Glomerular endothelial cell (primary cell): Measurements from ENCODE around the gene MPST. TPM values are rescaled to one million over a fixed set of nuclear protein-coding genes. Genes with fewer than 3 reads are reported as not detected.

Experiments used
- DNase-seq: peaks from one replicate; pipeline ENCODE4 v3.0.0-alpha.2; 2011; ENCODE audit warnings: low read depth, low spot score; ENCODE audit errors: extremely low read depth
- total RNA-seq: library from RNA; depleted of rRNA; stranded (reverse); fragments of >200 nt; gene quantifications from 2 replicates; pipeline ENCODE4 v1.2.3, GENCODE V29; 2015

The MPST gene
- total RNA-seq, 1 donor from 2014 or later = 165 TPM

DNA sequence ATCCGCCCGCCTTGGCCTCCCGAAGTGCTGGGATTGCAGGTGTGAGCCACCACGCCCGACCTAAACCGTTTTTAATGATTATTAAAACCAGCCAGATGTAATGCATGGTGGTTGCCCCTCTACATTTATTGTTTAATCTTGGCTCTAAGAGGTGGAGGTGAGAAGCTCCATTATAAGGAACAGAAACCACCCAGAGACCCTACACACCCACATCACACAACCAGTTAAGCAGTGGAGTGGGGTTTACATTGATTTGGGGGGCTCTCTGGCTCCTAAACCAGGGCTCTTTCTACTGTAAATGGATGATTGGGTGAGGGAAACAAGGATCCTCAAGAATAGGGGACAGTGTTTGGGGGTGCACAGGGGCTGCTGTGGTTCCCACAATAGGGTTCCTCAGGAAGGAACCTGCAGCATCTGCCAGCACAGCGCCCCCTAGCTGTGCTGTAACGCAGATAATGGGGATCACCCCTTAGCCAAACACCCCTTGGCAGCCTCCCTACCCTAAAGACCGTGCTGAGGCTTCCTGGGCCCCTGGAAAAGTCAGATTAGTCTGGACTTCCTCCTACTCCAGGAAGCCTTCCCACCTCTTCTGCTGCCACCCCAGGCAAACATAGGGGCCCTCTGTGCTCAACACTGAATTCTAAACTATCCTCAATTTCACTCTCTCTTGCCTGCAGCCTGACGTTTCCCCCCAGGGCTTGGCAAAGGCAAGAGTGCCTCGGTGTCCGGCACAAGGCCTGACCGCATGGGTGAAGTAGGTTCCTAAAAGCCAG, 2.4 kb downstream of the MPST start:
- no peak for DNase-seq

DNA sequence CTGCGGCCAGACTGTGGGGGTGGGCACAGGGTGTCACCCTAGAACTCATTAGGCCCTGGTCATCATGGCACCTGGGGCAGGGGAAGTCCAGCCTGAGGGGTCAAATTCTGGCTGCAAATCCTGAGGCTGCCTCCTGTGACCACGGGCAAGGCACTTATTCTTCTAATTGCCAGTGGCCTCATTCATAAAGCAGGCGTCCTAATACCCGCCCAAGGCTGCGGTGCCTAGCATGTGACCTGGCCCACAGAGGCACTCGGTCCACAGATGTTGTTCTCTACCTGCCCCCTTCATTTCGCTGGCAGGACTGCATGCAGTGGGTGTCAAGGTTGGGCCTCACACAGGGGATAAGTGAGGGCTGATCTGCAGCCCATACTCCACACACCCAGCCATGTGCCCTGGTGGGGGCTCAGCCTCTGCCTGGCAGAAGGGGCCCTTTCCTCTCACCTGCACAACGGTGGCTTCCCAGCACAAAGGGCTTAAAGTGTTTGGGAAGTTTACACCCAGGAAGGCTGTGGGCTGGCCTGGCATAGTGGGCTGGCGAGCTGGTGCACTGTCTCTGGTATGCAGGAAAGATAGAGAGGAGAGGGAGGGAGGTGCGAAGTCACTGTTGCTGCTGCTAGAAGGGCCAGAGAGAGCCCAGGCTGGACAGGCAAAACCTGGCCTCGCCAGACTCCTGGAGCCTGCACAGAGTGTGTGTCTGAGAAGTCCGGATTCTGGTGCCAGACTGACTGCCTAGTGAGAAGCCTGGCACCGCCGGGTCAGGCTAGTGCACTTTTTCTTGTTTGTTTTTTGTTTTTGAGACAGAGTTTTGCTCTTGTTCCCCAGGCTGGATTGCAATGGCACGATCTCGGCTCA, 3.2 kb downstream of the MPST start:
- DNase-seq = no peak

DNA sequence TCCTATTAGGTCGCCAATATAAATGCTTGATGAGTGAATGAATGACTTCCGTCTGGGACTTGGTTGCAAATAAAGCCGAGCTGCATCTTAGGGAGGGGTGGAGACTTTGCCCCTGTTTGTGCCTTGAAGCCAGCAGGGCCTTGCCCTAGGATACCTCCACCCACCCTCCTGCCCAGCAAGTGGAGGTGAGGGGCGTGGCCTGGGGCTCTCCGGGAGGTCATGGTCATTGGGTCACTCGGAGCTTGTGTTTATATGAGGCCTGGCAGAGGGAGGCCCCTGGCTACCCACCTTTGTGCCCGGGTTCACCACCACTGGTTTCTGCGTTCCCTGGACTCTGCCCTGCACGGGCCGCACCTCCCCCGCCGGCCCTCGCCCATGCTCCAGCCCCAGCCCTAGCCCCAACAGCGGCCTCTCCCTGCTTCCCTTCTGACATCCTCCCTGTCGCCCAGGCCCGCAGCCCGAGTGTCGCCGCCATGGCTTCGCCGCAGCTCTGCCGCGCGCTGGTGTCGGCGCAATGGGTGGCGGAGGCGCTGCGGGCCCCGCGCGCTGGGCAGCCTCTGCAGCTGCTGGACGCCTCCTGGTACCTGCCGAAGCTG, 4.3 kb downstream of the MPST start:
- no peak for DNase-seq

DNA sequence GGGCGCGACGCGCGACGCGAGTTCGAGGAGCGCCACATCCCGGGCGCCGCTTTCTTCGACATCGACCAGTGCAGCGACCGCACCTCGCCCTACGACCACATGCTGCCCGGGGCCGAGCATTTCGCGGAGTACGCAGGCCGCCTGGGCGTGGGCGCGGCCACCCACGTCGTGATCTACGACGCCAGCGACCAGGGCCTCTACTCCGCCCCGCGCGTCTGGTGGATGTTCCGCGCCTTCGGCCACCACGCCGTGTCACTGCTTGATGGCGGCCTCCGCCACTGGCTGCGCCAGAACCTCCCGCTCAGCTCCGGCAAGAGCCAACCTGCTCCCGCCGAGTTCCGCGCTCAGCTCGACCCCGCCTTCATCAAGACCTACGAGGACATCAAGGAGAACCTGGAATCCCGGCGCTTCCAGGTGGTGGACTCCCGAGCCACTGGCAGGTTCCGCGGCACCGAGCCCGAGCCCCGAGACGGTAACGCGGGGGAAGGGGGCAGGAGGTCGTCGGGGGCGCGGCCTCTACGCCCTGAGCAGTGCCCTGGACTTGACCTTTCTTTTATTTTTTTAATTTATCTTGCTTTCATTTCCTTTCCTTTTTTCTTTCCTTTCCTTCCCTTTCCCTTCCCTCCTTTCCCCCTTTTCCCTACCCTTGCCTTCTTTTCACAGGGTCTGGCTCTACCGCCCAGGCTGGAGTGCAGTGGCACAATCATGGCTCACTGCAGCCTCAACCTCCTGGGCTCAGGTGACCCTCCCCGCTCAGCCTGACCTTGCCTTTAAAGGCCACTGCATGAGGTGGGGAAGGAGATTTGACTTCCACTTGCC, 5.0 kb downstream of the MPST start:
- DNase-seq = no peak

DNA sequence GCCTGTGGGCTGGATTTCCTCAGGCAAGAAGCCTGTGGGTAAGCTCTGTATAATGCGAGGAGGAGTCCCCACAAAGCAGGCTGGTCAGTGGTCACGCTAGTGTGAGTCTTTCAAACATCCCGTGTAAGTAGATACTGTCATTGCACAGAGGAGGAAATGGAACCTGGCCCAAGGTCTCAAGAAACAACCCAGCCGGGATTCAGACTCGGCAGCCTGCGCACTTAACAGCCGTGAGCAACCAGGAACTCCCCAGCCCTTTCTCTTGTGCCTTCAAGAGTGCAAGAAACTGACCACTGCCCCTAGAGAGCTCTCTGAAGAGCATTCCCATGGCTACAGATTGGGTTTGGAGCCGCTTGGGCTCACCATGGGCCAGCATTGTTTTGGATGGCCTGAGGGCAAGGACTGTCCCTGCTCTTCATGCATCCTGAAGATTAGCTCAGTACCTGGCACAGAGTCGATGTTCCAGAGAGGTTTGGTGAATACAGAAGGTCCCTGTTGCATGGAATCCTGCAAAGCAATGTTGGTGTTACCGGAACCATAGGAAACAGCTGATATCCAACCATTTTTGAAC, 6.0 kb downstream of the MPST start:
- DNase-seq = no peak

DNA sequence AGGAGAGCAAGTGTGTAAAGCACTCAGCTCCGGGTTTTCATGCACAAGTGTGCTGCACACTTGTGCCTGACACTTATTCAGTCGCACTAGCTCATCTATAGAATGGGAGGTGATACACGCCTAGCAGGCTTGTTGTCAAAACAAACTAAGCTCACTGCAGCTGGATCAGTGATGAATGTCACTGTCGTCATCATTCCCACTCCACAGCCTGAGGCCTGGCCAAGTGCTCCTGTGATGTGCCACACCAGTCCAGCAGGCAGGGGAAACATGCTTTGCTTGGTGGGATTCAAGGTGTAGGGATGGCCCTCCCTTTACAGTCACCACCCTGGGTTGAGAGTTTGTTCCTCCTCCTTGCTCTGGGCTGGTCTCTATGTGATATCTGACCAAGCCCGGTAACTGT, 6.8 kb downstream of the MPST start:
- DNase-seq = no peak

DNA sequence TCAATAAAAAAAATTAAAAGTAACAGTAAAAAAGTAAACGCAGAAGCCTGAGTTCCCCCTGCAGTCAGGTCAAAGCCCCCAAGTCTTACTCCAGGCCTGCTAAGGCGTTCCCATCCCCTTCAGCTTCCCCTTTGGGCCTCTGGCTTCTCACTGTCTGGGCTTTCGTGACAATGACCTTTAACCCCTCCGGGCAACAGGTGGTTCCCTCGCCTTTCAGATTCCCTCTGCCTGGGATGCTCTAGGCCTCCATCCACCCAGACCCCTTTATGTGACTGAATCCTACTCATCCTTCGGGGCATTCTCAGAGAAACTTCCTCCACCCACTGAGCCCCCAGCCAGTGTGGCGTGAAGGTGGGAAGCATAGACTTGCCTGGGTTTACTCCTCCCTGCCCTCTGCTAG, 8.0 kb downstream of the MPST start:
- DNase-seq = no peak

DNA sequence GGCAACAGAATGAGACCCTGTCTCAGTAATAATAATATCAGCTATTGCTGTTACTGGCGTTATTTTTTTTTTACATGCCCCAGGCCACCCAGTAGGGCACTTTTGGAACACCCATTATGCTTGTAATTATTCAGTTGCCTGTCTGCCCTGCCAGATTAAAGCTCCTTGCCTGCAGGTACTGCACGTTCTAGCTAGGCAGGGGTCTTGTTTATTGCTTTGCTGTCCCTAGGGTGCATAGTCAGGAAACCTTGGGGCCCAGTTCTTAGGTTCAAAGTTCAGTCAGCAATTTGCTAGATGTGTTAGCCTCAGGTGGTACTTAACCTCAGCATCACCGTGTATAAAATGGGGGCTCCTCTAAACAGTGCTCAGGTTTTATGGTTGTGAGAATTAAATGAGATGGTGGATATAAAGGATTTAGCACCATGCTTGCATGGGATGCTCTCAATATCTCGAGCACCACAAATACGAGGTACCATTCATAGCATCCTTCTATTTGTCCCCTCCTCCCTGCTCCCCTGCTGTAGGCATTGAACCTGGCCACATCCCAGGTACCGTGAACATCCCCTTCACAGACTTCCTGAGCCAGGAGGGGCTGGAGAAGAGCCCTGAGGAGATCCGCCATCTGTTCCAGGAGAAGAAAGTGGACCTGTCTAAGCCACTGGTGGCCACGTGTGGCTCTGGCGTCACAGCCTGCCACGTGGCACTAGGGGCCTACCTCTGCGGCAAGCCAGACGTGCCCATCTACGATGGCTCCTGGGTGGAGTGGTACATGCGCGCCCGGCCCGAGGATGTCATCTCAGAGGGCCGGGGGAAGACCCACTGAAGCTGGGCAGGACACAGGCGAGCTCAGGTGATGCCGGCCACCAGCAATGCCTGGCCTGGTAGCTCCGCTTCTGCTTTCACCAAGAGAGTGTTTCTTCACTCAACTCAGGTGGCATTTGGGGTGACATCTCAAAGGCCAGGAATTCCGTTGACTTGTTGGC, 9.4 kb downstream of the MPST start:
- no peak for DNase-seq

DNA sequence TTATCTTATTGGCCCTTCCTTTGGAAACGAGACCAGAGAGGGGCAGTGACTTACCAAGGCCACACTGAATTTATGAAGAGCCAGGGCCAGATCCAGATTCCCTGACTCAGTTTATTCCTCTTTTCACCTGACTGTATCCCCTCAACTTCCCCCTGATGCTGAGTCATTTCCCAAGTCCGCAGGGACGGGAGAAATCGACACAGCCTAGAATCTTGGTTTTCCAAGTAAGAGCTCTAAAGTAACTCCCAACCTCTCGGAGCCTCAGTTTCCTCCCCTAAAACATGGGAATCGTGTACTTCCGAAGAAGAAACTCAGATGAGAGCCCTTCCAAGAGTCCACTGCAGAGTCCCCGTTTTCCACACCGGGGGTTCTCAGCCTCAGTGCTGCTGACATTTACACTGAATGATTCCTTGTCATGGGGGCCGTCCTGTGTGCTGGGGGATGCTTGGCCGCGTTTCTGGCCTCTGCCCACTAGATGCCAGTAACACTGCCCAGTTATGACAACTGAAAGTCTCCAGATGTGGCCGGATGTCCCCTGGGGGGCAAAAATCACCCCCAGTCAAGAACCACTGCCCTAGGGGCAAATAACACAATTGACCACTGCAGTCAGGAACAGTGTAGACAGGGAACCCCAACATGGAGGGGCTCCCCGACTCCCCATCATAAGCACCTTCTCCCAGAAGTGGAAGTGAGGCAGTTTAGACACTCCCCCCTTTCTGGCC, 11.2 kb downstream of the MPST start:
- no peak for DNase-seq

DNA sequence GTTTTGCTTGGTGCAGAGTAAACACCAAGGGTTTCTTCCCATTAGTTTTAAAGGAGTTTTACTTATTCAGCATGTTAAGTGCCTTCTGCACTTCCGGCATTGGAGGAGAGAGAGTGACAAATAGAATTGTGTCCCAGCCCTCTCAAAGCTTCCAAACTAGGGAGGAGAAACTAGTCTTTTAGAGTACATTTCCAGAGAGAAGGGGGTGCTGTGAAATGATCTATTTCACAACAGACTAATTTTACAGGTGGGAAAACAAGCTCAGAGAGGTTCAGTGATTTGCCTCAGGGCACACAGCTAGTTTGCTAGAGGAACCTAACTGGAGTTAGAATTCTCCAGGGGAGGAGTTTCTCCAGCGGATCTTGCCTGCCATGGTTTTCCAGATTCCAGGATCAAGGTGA, 12.6 kb downstream of the MPST start:
- DNase-seq = no peak

DNA sequence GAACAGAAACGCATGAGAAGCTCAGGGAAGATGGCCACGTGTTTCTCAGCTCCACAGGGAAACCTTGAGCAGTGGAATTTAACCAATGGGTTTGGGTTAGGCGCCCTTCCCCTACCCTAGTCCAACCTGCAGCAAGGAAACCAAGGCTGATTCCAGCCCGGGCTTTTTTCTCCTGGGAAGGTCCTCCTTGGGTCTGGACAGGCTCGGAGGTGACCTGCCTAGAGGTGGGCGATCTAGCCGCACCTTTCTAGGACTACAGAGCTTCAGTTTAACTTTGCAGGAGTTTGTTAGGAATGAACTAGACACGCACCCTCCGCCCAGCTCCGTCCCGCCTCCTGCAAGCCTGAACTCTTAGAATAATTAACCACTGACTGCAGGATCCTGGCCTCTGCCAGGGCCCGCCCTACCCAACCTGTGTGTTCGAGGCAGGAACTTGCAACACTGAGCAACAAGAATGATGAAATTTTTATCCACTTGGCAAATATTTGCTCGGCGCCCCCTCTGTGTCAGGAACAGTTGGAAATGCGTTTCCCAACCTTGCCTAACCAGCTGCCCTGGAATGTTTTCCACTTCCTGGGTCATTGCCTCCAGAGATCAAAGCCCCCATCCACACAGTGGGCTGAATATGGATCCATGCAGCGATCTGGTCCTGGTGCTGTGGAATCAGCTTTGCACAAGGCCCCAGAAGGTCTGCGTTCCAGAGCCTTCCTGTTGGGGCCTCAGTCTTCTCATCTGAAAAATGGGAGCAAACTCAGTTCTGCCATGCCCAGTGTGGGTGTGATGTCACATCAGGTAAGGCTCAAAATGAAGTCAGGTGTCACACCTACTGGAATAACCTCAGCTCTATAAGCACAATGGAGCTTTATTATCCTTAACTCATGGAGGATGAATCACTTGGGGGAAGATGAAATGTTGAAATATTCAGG, 13.3 kb downstream of the MPST start:
- DNase-seq = no peak

DNA sequence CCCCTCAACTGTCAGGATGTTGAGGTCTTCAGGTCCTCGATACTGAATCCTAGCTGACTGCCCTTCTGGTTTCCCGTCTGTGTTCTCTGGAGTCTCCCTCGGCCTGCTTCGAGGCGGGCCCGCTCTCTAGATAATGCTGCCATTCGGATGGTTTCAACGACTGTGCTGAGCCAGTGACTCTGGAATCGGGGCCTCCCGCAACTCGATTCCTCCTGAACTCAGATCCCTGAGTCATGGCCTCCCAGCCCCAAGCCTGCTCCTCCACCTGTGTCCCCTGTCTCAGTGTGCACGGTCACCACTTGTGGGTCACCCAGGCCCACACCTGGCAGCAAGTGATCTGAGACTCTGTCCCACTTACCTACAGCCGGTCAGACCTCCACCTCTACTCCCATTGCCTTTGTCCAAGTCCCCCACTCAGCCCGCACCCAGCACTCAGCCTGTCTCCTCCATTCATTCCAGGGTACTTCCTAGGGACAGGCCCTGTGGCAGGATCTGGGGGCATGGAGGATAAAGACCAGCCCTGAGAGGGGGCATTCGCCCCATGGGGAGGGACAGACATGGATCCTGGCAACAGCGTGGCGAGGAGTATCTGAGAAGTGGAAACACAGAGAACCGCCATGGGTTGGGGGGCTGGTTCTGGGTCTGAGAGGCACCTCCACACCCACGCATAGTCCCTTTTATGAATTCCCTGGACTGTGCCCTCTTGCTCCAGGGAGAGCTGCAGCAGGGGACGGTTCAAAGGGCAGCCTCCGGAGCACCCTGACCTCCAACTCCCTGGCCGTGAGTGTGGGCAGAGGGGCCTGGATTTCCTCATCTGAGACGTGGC, 14.3 kb downstream of the MPST start:
- DNase-seq = no peak

DNA sequence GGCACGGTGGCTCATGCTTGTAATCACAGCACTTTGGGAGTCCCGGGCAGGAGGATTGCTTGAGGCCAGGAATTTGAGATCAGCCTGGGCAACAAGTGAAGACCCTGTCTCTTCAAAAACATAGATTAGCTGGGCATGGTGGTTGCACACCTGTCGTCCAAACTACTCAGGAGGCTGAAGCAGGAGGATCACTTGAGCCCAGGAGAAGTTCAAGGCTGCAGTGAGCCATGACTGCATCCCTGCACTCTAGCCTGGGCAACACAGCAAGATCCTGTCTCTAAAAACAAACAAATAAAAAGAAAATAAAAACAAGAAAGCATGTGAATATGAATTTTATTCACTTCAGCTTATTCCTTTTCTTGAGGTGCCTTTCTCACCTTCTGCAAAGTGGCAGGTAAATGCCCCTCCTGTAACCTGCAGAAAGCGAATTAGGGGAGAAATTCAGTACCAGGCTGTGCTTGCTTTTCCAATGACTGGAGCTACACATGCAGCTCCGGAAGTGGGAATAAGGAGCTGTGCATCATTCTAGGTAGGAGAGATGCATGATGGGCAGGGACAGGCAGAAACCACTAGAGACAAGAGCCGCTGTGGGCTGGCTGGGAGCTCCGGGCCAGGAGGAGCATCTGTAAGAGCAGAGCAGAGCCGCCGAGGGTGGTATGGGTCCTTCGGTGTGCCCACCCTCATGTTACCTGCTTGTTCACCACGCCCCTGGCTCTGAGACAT, 17.3 kb downstream of the MPST start:
- DNase-seq = no peak

DNA sequence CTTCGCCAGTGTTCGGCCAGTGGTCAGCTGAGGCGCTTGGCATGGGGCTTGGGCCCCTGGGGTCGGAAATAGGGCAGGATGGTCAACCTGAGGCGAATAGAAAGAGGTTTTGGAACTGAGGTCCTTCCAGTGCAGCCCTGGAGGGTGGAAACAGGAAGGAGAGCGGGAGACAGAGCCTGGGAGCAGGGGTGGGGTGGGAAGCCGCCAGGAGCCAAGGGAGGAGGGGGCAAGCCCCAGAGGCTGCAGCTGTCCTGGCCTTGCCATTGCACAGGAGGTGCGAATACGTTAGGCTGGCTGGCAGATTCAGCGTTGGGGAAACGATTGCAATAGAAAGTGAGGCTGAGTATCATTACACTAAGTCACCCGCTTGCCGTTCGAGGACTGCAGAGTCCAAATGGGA, 18.1 kb downstream of the MPST start:
- DNase-seq = no peak

DNA sequence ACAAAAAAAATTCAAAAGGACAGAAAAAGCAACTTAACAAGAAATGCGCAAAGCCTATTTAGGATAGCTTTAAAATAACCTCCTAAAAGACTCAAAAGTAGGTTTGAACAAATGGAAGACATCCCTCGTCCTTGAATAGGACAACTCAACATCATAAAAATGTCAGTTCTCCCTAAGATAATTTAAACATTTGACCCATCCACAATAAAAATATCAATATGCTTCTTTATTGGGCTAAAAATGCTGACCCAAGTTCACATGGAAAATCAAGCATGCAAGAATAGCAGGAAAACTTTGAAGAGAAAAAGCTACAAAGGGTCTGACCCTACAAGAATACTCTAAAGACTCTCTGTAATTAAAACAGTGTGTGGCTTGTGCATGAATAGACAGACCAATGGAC, 19.9 kb downstream of the MPST start:
- DNase-seq = no peak

DNA sequence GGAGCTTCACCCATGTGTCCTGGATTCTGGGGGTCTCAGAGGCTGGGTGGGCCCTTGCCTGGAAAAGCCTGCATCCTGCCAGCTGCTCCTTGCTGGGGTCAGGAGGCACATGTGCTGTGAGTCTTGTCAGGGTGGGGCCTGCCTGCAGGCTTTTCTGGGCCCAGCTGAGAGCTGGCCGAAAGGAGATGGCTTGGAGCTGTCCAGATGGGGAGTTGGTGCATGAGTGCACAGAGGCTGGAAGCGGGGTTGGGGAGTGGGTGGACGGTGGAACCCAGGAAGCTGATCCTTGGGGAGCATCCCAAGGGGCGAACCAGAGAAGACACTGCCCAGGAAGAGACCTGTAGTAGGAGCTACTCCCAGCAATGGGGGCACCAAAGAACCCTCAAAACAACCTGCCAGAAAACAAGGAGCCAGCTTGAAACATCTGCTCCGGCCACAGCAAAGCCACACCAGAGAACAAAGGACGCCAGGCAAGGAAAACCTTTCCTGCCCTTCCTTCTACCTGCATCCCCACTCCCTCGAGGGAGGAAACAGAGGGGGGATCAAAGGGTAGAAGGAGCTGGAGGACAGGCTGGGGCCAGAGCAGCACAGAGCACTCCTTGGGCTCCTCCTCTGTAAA, 23.8 kb downstream of the MPST start:
- DNase-seq = no peak
